MCF 10A (cell line): ENCODE results near the gene RAET1E. TPM values are rescaled to one million over a fixed set of nuclear protein-coding genes. Genes with fewer than 3 reads are reported as not detected.

ENCODE experiments used
- BruUV-seq: library from RNA; stranded (reverse); fragments of 400-500 nt; replicated peaks from 2 replicates; lab custom pipeline; 2021; lab: Mats Ljungman, UMichigan
- CTCF ChIA-PET: fragments of 300-600 bp; sonication (Branson Sonifier 250); formaldehyde crosslinking; extraction: SDS; loops from one replicate; lab custom pipeline; 2021; ENCODE audit warnings: antibody characterized with exemption, inconsistent platforms; lab: Yijun Ruan, JAX
- POLR2A ChIA-PET: fragments of 300-600, 350-650 bp; sonication (Branson Sonifier 250); formaldehyde crosslinking; extraction: SDS; loops from one replicate; lab custom pipeline; 2020; ENCODE audit warnings: antibody characterized with exemption, inconsistent platforms; lab: Yijun Ruan, JAX
- DNase-seq: peaks from one replicate; pipeline ENCODE4 v3.0.0-alpha.2; 2018; ENCODE audit not compliant: unreplicated experiment
- H3K27ac Mint-ChIP-seq: one replicate; pipeline ENCODE4 v1.8.0; 2022; ENCODE audit warnings: mild to moderate bottlenecking, low read depth, mixed read lengths; ENCODE audit not compliant: unreplicated experiment
- H3K27me3 Mint-ChIP-seq: one replicate; pipeline ENCODE4 v1.8.0; 2022; ENCODE audit warnings: mixed read lengths; ENCODE audit not compliant: insufficient read depth, unreplicated experiment
- H3K36me3 Mint-ChIP-seq: one replicate; pipeline ENCODE4 v1.8.0; 2022; ENCODE audit warnings: mild to moderate bottlenecking, moderate library complexity, mixed read lengths; ENCODE audit not compliant: insufficient read depth, unreplicated experiment
- H3K4me1 Mint-ChIP-seq: one replicate; pipeline ENCODE4 v1.8.0; 2022; ENCODE audit warnings: mixed read lengths; ENCODE audit not compliant: insufficient read depth, unreplicated experiment
- H3K4me3 Mint-ChIP-seq: one replicate; pipeline ENCODE4 v1.8.0; 2022; ENCODE audit warnings: mild to moderate bottlenecking, moderate library complexity, mixed read lengths; ENCODE audit not compliant: unreplicated experiment
- H3K9me3 Mint-ChIP-seq: one replicate; pipeline ENCODE4 v1.8.0; 2022; ENCODE audit warnings: mixed read lengths; ENCODE audit not compliant: unreplicated experiment
- intact Hi-C: fragments of 100-400 bp; cut with micrococcal nuclease; formaldehyde crosslinking; loops from 2 replicates; pipeline ENCODE4 v1.14.1; 2022
- total RNA-seq: library from RNA; stranded (reverse); gene quantifications from 2 replicates; pipeline ENCODE4 v1.2.3, GENCODE V29; 2022
- TF ChIP-seq, protein P1 (sequence below): fragments of 200-600 bp; IDR thresholded peaks from one replicate; pipeline ENCODE4 v1.8.0; 2022; ENCODE audit warnings: antibody characterized with exemption, mild to moderate bottlenecking; ENCODE audit not compliant: unreplicated experiment

Gene RAET1E
- total RNA-seq, 1 experiment from 2014 or later: 37.6 TPM

DNA sequence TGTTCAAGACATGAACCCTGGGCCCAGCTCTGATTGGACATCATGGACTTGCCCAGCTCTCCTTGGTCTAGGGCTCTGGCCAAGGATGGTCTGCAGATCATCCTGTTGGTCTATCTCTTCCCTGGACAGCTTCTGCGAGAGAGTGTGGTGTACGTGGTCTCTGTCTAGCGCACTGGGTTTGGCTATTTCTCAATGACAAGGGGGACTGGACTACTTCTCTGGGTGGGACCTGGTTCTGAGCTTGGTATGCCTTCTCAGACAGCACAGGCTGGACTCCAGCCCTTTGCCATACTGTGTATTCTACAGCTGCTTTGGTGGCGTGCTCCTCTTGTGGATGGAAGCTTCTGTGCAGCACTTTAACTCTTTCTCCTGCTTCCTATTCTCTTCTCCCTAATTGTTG lies 8.5 kb upstream of the RAET1E start:
- POLR2A ChIA-PET: interaction anchor here (0.8 to 1.9 kb wide), 3 partner anchors 19 to 71 kb away, joined by 3 to 7 read pairs (median 3); no protein-coding TSS in a partner anchor
- Mint-ChIP-seq H3K9me3 (peaks cover 12% of the 10 kb centered on the region), H3K36me3 (peaks cover 6% of the 10 kb centered on the region), H3K4me1 (no peaks in the 10 kb centered on the region), H3K4me3 (no peak overlapping the region), H3K27ac (no peak overlapping the region), H3K27me3 (no peaks in the 10 kb centered on the region)
- intact Hi-C loops: no loop called here
- DNase-seq: no peak
- CTCF ChIA-PET: interaction anchor here (0.6 to 1.6 kb wide), 3 partner anchors 19 to 73 kb away, joined by 3 to 5 read pairs (median 3); no protein-coding TSS in a partner anchor
- BruUV-seq: no TSS peak
- TF ChIP-seq, protein P1, sequence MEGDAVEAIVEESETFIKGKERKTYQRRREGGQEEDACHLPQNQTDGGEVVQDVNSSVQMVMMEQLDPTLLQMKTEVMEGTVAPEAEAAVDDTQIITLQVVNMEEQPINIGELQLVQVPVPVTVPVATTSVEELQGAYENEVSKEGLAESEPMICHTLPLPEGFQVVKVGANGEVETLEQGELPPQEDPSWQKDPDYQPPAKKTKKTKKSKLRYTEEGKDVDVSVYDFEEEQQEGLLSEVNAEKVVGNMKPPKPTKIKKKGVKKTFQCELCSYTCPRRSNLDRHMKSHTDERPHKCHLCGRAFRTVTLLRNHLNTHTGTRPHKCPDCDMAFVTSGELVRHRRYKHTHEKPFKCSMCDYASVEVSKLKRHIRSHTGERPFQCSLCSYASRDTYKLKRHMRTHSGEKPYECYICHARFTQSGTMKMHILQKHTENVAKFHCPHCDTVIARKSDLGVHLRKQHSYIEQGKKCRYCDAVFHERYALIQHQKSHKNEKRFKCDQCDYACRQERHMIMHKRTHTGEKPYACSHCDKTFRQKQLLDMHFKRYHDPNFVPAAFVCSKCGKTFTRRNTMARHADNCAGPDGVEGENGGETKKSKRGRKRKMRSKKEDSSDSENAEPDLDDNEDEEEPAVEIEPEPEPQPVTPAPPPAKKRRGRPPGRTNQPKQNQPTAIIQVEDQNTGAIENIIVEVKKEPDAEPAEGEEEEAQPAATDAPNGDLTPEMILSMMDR: no peak

GRCh38 chr6:149905911-149906371 lies 8.0 kb upstream of the RAET1E start:
- DNase-seq: no peak
- Mint-ChIP-seq H3K4me1 (no peaks in the 10 kb centered on the region), H3K27me3 (no peaks in the 10 kb centered on the region), H3K9me3 (peaks cover 12% of the 10 kb centered on the region), H3K36me3 (peaks cover 6% of the 10 kb centered on the region), H3K27ac (no peak overlapping the region), H3K4me3 (no peak overlapping the region)
- intact Hi-C loops: no loop called here
- BruUV-seq: no TSS peak
- TF ChIP-seq, protein P1: no peak
- ChIA-PET POLR2A (interaction anchor here (1.1 to 1.9 kb wide), 2 partner anchors 19 to 71 kb away, joined by 3 to 7 read pairs; no protein-coding TSS in a partner anchor), CTCF (interaction anchor here (0.7 to 1.6 kb wide), 4 partner anchors 18 to 375 kb away, joined by 3 to 5 read pairs (median 4); no protein-coding TSS in a partner anchor)

DNA sequence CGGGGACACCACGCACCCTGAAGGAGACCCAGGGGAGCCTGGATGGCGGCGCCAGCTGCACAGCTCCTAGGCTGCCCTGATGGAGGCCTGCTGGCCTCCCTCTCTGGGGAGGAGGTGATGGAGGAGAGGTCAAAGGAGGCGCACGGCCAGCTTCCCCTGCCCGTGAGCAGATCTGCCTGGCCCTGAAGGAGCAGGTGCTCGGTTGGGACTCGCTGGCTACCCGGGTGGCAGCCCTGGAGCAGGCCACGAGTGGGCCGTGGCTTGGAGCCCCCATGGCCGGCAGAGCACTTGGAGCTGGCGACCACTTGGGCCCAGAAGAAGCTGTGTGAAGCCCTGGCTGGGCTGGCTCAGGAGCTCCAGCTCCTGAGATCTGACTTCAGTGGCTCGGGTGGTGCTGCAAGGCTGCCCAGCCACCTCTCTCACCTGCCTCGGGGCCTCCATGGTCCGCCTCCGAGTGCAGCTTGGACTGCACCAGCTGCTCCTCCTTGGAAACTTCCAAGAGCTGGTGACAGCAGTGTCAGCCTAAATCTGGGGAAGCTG lies 7.5 kb upstream of the RAET1E start:
- Mint-ChIP-seq H3K27ac (no peak overlapping the region), H3K27me3 (no peaks in the 10 kb centered on the region), H3K4me1 (peaks cover 5% of the 10 kb centered on the region), H3K4me3 (no peak overlapping the region), H3K36me3 (peaks cover 6% of the 10 kb centered on the region), H3K9me3 (peaks cover 12% of the 10 kb centered on the region)
- intact Hi-C loops: no loop called here
- POLR2A ChIA-PET: interaction anchor here (1.1 to 1.9 kb wide), 3 partner anchors 15 to 70 kb away, joined by 3 to 7 read pairs (median 4); no protein-coding TSS in a partner anchor
- no peak for DNase-seq
- CTCF ChIA-PET: interaction anchor here (0.7 to 1.6 kb wide), 6 partner anchors 11 to 375 kb away, joined by 3 to 5 read pairs (median 4); no protein-coding TSS in a partner anchor
- BruUV-seq: no TSS peak
- TF ChIP-seq, protein P1: no peak

GRCh38 chr6:149904661-149905370 lies 6.9 kb upstream of the RAET1E start:
- POLR2A ChIA-PET: interaction anchor here (0.7 to 1.9 kb wide), 4 partner anchors 14 to 35 kb away, joined by 3 to 7 read pairs (median 4); no protein-coding TSS in a partner anchor
- CTCF ChIA-PET: interaction anchor here (0.7 to 1.2 kb wide), 5 partner anchors 12 to 376 kb away, joined by 3 to 5 read pairs (median 3); no protein-coding TSS in a partner anchor
- no TSS peak for BruUV-seq
- Mint-ChIP-seq H3K36me3 (peaks cover 1% of the 10 kb centered on the region), H3K4me3 (no peak overlapping the region), H3K4me1 (peaks cover 11% of the 10 kb centered on the region), H3K9me3 (peaks cover 12% of the 10 kb centered on the region), H3K27ac (no peak overlapping the region), H3K27me3 (no peaks in the 10 kb centered on the region)
- TF ChIP-seq, protein P1: no peak
- DNase-seq: no peak
- intact Hi-C loops: no loop called here
